Right kidney (tissue), 1 donor: Measurements from ENCODE around the gene CDH12.

ENCODE experiments used
- DNase-seq: peaks from one replicate; pipeline ENCODE4 v3.0.0-alpha.2; 2016

The CDH12 gene

DNA sequence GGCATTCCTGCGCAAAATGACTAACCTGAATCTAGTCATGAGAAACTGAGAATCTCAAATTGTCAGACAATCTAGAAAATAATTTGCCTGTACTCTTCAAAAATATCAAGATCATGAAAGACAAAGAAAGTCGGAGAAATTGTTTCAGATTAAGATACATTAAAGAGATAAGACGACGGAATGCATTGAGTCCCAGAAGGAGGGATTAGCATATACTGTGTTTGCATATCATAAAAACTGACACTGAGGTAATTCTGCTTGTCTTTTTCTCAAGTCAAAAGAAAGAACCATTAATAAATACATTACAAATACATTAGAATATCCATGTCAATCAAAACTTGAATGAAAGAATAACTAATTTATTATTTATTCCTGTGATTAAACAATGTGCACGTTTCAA lies 88.4 kb downstream of the CDH12 start:
- DNase-seq = no peak

DNA sequence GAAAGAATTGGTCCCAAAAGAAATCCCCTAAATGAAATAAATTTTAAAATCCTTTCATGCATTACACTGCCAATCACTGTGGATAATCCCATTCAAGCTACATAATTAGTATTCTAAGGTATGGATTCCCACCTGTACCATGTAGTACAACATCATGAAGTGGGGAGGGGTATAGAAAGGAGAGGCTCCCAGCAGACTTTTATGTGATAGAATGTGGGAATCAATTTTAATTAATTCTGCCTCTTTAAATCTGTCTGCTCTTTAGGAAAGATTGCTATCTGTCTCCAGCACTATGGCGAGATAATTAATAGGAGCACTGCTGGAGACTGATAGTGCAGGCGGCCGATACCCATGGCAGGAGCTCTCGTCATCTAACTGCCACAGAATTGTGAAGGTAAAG lies 95.4 kb downstream of the CDH12 start:
- DNase-seq = no peak

DNA sequence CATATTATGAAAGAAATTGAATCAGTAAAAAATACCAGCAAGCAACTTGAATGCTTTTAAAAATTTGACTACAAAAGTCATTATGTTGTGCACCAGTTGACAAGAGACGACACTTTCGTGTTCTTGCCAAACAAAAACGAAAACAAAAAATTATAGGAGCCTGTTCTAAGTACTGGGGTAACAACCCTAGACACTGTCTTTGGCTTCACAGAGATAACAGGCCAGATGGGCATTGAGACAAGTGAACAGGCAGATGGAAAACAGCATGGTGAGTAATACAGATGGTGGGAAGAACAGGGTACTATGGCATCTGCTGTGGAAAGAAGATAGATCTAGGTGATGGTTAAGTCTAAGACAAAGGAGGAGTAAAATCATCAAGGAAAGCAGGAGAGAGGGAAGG lies 99.0 kb downstream of the CDH12 start:
- DNase-seq = no peak

DNA sequence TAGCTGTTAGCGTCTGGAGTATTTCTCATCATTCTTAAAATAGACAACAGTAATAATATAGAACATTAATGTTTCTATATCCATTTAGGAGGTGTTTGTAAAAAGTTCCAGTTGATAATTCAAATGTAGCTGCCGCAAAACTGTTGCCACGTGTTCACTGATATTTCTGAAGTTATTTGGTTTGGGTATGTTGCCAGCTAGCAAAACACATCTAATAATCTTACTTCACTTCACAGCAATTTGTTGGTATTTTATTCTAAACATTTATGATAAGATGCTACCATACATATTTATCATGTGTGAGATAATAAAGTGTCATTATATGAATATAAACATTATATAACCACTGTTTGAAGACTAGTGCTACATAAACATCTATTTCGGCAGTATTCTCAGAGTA lies 101.6 kb downstream of the CDH12 start:
- DNase-seq = no peak

DNA sequence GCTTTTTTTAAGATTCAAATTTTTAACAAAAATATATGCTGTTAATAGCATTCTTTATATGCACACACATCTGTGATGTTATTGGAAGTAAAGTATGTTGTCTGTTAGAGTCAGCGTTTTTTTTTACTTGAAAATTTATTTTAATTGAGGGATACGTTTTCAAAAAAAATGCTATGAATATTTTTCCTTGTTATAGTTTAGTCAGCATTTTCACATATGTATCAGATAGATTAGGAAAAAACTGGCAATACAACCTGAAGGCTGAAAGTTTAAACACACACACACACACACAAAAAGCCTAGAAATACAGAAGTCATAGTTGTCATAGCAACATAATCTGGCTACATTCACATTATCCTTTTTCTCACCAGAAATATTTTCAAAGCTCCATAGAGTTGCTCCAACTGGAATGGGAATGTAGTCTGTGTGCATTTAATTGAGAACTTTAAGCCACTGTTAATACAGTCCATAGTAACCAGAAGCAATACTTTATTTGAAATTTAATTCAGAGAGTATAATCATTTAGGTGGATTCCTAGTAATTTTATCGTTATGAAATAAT lies 116.6 kb downstream of the CDH12 start:
- DNase-seq = no peak

DNA sequence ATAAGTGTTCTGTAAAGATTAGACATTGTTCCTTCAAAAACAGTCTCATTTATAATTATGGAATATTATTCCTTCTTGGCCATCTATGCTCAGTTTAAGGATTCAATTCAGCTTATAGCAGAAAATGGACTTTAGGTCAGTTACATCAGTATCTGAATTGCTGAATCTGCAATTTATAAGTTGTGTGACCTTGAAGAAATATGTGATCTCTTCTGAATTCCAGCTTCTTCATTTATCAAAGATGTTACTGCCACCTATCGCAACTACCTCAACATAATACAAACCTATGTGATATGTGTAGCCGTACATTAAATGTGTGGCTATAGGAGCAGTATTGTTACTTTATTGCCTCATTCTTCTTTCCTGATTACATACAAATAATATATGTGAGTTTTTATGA lies 118.2 kb downstream of the CDH12 start:
- no peak for DNase-seq

DNA sequence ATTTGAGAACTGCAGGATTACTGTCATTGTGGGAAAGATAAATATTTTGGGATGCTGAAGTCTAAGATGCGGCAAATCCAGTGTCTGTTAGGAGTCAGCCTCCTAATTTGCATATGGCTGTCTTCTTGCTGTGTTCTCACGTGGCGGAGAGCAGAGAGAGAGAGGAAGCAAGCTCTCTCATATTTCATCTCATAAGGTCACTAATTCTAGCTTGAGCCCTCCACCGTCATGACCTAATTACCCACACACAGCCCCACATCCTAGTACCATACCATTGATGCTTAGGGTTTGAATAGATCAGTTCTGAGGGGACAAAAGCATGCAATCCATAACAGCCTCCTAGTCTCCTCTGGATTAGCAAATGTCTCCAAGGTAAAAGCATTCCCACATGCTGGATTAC lies 124.5 kb downstream of the CDH12 start:
- no peak for DNase-seq

DNA sequence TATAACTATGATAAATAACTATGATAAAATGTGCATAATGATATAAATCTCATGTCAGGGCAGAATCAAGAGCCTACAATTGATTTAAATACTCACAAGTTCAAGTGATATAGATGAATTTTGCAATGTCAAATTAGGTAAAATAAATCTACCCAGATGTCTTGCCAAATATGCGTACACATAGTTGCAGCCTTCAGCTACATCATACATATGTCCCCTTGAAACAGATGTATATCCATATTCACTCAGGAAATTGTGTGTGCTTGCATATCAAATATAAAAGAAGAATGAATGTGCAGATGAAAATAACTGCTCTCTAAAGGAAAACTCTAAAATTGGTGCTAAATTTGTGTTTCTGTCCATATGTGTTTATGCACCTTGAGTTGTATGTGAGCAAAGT lies 130.7 kb downstream of the CDH12 start:
- no peak for DNase-seq

DNA sequence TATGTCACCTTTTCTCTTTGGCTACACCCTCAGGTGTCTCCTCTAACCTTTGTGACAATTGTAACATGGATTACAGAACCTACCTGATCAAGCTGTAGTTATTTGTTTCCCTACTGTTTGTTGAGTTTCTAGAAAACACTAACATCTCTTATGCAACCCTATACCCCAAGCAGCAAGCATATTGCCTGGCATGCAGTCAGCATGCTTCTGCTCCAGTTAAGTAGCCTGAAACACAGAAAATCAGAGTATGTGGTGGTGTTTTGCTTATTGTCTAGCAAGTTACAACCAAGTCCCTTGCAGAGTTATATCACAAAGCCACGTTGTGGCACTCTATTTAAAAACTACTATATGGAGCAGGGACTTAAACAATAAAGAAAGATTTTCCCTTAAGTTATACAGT lies 131.1 kb downstream of the CDH12 start:
- no peak for DNase-seq

DNA sequence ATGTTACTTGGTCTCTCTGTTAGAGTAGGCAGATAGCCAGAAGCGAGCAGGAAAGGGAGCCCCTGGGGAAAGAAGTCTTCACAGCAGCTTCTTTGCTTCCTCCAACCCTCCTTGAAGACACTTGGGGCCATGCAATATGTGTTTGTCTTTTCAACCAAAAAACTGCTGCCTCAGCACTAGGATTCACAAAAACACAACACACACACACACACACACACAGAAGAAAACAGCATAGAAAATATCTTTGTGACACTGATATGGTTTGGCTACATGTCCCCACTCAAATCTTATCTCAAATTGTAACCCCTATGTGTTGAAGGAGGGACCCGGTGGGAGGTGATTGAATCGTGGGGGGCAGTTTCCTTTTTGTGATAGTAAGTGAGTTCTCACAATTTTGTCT lies 133.3 kb downstream of the CDH12 start:
- no peak for DNase-seq

DNA sequence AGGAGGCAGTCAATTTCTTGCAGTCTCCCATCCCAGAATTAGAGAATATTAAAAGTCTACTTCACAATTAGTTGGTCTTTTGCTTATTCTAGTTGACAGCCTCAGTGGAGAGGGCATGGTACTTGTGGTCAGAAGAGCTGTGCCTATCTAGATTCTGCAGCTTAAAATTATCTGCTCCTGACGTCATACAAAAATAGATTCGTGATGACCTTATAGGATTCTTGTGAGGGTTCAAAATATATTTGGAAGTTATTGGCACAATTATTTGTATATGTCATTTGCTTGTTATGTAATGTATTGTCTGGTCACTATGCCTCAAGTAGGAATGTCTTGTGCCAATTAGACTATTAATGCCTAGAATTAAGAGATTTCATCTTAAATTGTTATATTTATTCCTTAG lies 142.5 kb downstream of the CDH12 start:
- no peak for DNase-seq

DNA sequence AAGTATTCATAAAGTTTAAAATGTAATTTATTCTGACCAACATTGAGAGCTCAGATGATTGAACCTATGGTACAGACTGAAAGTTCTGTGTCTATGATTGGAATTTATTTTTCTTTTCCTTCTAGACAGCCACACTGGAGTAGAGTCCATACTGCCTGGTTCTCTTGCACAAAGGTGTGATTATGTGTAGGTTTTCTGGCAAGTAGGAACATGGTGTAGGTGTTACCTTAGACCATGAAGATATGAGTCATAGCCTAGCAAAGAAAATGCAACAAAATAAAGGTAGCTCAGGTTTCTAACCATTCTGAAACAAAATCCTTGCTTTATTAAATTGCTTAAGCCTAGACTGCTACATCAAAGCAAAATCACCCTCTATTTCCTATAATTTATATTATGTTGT lies 143.4 kb downstream of the CDH12 start:
- DNase-seq = no peak

DNA sequence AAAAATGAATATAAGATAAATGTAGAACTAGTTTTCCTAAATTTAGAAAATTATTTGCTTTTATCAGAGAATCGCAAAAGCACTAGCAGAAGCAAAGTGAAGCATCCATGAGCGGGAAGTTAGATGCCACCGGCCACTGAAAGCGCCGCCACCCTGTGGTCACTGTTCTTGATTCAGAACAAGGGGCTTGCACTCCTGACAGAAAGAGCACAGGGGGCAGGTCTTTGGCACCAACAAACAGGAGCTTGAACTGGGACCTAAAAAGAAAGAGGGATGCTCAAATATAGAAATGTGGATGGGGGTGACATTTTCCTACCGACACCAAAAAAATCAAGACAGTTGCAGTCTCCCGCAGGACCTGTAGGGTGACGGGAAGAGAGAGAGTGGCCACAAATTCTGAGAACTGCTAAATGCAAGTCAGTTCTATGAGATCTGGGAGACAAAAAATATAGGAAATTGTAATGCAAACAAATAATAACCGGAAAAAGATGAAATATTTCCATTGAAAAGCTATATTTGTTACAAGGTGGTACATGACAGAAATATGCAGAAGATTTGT lies 144.3 kb downstream of the CDH12 start:
- DNase-seq = no peak

DNA sequence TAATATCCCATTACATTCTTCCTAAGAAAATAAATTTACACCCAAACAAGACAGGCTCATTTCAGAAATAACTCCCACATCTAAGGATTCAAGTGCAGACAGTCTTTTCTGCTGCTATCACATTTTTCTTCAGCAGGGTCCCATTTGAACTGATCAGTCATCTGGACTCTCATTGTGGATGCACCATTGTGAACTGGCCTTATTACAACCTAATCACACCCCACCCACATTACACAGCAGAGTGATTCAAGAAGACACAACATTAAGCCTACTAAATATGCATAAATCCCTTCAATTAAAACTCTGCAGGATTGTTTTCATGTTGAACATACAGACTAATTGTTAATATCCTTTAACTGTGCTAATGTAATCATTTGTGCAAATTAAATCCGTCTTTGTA lies 146.2 kb downstream of the CDH12 start:
- no peak for DNase-seq

DNA sequence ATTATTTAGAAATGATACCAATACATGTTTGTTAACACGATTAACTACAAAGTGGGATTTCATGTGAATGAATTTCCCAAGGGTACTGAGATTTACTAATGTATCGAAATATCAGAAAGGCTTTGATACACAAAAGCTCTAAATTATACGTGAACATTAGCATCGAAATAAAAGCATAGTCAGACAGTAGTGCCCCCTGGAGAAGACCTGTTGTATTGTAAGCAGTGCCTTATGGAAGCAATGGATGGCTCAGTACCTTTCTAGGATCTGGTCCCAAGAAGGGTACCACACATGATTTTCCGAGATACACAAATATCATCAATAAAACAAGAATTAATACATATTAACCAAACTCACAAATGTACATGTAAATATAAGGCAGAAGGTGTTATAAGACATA lies 153.8 kb downstream of the CDH12 start:
- DNase-seq = no peak

DNA sequence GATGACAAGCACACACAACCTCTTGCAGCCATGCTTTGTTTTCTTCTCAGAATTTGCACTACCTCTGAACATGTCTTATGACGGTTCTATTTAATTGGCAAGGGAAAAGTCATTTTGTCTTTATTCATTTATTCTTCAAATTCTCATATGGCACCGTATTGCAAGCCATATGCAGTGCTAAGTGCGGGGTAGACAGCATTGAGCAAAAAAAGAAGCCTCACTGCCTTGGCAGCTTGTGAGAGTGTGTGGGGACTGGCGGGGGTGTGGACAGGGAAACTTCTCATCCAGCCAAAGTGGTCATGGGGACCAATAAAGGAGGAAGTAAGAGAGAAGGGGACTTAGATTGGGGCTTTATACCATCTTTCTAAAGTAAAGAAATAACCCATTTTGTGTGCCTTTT lies 160.0 kb downstream of the CDH12 start:
- no peak for DNase-seq

DNA sequence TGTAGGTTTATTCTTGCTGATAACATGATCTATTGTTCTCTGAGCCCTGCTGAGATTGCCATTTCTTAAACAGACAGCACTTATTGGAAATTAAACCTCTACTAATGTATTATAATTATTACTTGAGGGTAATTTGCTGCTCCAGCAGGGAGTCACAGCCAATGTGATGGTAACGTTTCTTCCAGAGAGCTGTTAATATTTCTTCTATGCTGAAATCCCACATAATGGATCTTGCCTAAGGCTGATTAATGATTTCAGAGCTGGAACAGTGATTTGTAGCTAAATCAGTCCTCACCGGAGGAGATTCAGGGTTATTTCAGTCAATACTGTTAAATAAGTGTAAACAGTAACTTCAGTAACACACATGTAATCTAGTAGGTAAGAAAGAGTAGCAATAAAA lies 170.1 kb downstream of the CDH12 start:
- DNase-seq = no peak

DNA sequence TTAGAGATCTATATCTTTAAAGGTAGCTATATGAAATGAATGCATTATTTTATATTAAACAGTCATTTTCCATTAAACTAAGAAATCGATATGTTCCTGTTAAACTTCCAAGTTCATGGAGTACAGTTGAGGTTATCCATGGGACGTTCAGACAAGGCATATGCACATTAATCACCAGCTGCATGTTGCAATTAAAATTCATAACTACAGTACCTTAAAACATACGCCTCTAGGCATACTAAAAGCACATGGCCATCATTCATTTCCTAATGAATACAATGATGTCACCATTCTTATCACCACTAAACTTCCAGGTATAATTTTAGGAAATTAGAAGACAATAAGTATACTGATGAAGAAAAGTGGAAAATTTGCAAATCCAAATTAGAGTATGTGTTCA lies 174.3 kb downstream of the CDH12 start:
- DNase-seq = no peak

DNA sequence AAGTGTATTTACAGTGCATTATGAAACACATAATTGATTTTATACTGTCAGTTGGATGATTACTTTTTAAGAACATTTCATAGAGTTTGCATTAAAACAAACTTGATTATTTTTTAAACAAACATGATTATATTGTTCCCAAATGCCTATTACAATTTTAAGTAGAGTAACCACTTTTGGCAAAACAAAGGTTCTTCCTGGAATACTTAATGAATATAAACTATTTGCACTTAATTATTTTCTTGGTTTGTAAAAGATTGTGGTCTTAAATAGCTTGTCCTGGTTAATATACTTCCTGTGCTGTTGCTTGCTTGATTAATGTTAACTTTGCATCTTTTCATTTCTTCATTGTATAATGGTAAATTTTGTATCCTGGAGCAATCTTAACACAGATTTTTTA lies 180.0 kb downstream of the CDH12 start:
- DNase-seq = no peak

DNA sequence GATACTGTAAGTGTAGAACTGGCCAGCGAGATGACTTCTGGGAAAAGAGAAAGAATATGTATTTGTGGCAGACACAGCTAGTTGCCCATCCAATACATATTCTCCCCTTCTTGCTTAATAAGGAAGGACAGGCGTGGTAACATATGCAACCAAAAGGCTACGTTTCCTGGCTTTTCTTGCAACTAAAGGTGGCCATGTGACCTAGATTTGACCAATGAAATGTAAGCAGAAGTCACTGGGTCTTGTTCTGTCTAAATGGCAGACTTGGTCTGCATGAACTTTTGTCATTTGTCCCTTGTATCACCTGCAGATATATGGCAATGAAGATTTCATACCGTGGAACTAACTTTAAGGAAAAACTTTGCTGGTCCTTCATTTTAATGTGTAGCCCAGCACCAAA lies 183.8 kb downstream of the CDH12 start:
- DNase-seq = no peak

DNA sequence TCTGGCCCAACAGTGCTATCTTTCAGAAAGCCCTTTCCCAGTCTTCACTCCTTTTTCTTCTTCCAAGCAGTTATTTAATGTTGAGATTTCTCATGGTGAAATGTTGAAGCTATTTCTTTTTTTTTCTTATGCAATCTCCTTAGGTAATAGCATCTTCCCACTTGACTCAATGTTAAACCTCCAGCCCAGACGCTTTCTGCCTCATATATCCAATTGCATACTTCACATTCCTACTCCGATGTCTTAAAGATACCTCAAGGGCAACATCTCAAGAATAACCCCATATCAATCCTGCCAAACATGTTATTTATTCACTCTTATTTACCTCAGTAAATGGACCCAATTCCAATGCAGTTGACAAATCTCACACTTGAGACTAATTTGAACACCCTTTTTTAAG lies 187.3 kb downstream of the CDH12 start:
- DNase-seq = no peak

DNA sequence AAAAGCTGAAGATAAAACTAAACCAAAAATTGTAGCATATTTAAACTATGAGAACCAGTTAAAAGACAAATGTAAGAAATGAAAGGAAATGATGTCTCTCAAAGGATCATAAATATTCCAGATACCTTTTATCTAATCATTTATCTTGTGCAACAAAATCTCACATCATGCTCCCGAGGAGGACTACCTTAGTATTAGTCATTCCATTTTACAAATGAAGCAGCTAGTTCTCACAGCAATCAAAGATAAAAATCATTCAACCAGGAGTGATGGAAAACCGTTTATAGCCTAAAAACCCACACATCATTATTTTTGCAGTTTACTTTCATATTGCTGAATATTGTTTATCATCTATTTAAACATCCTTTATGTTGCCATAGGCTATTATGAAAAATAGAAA lies 190.0 kb downstream of the CDH12 start:
- no peak for DNase-seq

DNA sequence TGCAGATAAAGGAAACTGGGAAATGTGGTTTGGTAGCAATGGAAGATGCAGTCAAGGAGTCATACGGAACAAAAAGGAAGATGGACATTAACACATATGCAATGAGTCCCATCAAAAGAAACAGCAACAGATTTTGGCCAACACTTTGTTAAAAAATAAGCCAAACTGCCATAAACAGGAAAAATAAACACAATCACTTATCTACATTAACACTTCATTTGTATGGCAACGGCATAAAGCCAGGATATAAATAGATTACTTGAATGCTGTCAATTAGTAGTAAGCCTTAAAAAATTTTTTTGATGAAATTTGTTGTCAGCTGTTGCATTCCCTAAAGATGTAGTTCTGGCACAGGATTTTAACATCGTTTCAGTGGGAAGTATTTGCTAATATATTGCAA lies 190.8 kb downstream of the CDH12 start:
- no peak for DNase-seq

DNA sequence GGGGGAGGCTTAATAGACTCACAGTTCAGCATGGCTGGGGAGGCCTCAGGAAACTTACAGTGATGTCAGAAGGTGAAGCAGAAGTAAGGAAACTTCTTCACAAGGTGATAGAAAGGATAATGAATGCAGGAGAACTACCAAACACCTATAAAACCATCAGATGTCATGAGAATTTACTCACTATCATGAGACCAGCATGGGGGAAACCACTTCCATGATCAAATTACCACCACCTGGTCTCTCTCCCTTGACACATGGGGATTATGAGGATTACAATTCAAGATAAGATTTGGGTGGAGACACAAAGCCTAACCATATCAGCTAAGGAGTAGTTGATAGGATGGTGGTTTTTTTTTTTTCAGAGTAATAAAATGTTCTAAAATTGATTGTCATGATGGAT lies 201.8 kb downstream of the CDH12 start:
- DNase-seq = no peak

DNA sequence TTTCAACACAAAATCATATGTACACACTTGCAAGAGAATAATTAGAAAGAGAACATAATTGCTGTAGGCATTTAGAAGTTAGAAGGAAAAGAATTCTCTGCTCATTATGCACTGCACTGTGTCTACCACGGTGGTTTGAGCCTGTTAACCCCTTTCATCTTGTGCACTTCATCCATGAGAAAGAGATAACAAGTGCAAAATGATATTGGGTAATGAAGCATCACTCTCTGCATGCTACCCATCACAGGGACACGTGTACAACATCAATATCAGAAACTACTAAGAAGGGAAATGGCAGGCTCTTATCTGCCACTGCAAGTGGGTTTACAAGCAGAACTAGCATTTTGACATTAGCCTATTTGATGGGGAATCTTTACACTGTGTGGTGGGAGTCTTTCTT lies 202.6 kb downstream of the CDH12 start:
- DNase-seq = no peak
